ENCODE results near the gene UQCRHL.

The UQCRHL gene

DNA sequence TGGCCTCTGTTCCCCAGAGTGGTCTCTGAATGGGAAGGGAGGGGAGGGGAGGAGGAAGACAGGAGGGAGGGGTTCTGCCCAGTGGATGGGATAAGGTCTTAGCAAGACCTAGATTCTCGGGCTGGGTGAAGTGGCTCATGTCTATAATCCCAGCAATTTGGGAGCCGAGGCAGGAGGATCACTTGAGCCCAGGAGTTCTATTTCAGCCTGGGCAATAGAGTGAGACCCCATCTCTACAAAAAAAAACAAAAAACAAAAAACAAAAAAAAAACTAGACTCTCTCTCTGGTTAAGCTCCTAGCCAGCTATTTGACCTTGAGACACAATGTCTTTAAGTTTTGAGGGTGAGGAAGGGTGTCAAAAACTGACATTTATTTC, 11.4 kb downstream of the UQCRHL start:
- DNase-seq, result no peak

GRCh38 chr1:15788624-15789301, 18.7 kb downstream of the UQCRHL start:
- DNase-seq, result no peak

- DNase-seq, result no peak
These were observed 20.9 kb downstream of the UQCRHL start for GRCh38 chr1:15786581-15786980.

- DNase-seq, result no peak
These were observed 21.8 kb downstream of the UQCRHL start for GRCh38 chr1:15785683-15786082.

DNA sequence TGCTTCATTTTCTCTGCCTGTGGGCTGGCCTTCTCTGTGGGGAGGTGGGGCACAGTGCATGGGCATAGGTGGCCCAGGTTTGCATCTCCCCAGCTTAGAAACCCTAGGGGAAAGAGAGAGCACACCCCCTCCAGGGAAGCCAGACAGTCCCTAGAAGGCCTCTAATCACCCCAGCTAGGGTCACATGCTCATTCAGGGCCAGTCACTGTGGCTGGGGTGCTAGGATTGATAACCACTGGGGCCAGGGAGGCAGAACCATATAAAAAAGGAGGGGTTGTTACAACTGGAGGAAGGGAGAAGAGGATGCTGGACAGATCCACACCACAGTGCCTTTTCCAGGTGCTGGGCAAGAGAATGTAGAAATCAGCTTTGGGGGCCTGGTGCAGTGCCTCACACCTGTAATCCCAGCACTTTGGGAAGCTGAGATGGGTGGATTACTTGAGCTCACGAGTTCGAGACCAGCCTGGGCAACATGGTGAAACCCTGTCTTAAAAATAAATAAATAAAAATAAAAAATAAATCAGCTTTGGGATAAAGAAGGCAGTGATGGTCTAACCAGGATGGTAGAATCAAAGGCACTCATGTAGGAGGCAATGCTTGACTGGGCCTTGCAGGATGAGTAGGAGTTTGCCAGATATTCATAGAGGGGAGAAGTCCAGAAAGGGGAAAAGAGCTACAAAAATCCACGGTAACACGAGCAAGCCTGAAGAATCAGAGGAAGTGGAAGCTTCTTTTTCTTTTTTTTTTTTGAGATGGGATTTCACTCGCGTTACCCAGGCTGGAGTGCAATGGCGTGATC, 29.3 kb downstream of the UQCRHL start:
- no peak for DNase-seq

GRCh38 chr1:15775706-15776105, 31.7 kb downstream of the UQCRHL start:
- DNase-seq, result no peak

- no peak for DNase-seq
These were observed 35.5 kb downstream of the UQCRHL start for GRCh38 chr1:15771836-15772515.

- no peak for DNase-seq
These were observed 37.0 kb downstream of the UQCRHL start for GRCh38 chr1:15770313-15770962.

DNA sequence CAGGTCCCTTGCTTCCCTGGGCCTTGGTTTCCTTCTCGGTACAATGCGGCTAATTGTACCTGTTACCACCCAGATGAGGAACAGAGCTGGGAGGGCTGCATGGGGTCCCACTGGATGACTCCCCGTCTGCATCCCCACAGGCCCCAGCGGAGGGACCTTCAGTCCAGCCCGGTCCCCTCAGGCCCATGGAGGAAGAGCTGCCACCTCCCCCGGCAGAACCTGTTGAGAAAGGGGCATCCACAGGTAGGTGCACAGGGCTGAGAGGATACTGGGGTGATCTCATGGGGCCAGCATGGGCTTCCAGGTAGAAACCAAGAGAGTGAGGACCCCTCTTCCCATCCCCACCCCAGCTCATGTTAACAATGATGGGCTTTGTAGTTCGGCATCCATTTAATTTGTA, 39.1 kb downstream of the UQCRHL start:
- no peak for DNase-seq

DNA sequence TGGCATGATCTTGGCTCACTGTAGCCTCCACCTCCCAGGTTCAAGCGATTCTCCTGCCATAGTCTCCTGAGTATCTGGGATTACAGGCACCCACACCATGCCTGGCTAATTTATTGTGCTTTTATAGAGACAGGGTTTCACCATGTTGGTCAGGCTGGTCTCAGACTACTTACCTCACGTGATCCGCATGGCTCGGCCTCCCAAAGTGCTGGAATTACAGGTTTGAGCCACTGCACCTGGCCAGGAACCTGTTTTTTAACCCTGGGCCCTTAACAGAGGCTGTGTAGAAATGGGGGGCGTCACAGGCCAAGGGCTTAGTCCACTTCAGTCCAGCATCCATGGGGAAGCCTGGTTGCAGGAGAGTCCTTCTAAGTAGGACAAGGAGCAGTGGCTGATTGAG, 39.5 kb downstream of the UQCRHL start:
- no peak for DNase-seq

DNA sequence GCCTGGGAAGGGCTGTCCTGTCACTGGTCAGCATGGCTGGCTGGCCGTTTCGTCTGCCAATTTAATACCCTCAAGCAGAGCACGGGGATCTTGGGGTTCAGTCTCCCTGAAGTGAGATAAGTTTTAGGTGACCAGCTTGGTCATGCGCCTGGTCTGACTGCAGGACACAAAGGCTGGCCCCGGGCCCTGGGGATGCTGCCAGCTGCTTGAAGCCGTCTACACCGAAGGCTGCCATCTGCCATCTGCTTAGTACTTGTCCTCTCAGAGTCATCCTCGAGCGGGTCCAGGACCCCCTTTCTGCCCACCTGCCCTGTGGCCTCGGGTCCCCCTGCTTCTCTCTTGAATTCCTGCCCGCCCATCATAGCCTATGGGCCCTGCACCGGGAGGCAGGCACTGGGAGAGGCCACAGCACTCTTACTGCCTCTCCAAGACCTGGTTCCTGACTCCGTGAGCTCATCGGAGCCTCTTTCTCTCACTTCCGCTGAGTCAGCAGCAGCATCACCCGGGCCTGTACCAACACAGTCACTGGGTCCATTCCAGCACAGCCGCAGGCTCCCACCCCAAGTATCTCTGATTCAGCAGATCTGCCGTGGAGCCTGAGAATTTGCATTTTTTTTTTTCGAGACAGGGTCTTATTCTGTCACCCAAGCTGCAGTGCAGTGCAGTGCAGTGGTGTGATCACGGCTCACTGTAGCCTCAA, 41.8 kb downstream of the UQCRHL start:
- no peak for DNase-seq

- no peak for DNase-seq
These were observed 42.6 kb downstream of the UQCRHL start for GRCh38 chr1:15764890-15765289.

DNA sequence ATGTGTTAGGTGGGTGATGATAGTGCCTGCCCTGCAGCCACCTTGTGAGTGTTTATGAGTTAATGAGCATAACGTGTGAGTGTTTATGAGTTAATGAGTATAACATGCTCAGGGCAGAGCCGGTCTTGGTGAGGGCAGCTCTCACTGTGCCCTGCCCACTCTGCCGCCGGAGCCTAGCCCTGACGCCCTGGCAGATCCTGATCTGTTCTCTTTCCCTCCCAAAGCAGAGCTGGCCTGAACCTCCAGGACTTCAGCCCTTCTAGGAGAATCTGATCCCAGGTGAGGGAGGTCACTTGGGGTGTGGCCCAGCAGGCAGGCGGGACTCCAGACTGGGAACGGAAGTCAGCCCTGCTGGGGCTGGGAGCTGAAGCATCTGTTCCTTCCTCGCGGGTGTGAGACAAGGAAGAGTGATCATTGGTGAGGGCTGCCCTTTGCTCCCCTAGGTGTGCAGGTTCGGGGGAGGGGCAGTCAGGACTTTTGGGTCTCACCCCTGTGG, 43.1 kb downstream of the UQCRHL start:
- no peak for DNase-seq

DNA sequence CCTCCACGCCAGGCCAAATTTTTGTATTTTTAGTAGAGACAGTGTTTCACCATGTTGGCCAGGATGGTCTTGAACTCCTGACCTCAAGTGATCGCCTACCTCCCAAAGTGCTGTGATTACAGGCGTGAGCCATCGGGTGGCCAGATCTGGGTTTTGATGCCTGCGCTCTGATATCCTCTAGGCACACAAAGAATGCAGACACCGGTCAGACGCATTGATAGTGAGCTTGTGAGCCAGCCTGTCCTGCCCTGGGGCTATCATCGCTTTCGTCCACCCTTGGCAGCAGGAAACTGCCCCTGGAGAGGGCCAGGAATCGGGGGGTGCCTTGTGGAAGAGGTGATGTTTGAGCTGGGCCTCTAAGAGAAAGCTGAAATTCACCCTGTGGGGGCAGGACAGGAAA, 44.9 kb downstream of the UQCRHL start:
- no peak for DNase-seq

DNA sequence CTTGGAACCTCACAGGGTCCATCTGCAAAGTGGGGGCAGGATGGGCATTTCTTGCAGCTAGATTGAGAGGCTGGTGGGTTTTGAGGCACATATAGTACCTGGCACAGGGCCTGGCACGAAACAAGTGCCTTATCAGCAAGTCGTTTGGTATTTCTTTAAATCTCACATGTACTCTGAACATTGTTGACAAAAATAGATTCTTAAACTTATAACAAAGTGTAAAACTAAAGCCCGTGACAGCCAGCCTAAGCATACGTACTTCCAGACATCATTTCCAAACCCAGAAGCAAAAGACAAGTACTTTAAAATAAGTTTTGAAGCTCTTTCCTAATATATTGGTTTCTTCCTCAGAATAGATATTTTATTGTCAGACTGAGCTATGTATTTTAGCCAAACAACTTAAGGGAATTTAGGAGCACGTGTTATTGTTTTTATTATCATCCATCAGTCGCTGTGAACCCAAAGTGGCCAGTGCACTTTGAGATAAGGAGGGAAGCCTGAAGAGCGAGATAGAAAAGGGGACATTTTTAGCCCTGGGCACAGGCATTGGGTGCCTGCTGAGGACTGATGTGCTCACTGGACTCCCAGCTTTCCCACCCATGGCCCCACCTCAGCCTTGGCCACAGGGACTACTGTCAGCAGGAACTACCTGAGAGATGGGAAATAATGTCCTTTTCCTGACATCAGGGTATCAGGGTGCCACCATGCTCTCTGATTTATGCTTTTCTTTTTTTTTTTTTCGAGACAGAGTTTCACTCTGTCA, 45.9 kb downstream of the UQCRHL start:
- no peak for DNase-seq

GRCh38 chr1:15760520-15761211, 46.8 kb downstream of the UQCRHL start:
- no peak for DNase-seq

- no peak for DNase-seq
These were observed 48.3 kb downstream of the UQCRHL start for GRCh38 chr1:15758953-15759661.

DNA sequence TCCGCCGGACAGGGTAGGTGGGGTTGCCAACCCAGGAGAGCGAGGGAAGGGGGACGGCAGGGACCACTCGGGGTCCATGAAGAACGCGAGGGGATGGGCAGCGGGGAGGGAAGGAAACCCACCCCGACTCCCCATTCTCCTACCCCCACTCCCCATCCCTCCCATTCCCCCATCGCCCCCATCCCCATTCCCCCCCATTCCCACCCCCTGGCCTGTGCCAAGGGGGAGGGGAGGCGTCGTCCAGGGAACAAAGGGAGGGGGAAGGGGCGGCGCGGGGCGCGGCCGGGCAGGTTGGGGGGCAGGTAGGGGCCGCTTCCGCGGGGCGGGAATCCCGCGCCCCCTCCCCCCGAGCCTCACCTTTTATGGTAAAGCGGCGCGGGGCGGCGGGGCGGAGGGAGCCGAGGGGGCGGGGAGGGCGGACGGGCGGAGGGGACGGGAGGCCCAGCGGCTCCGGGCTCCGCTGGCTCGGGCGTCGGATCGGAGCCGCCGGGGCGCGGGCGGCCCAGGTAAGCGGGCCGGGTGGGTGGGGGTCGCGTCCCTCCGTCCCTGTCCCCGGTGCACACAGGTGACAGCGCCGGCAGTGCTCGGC, 49.0 kb downstream of the UQCRHL start, which contains the start of gene FBLIM1:
TSS of gene FBLIM1 (plus strand) at position 453 of the 589 bp plus-strand sequence. CDS start 6,189 bp downstream, outside the sequence.
- DNase-seq, result no peak

- DNase-seq, result no peak
These were observed 49.7 kb downstream of the UQCRHL start for GRCh38 chr1:15757575-15758342.
